Embryonic facial prominence (tissue), 1 donor: ENCODE measurements around the gene ACKR3.

Source experiments
- DNase-seq: peaks from one replicate; pipeline ENCODE4 v3.0.0-alpha.2; 2016; ENCODE audit errors: extremely low spot score

ACKR3 gene

GRCh38 chr2:236568922-236569572 lies 578 bp upstream of the ACKR3 start:
- no peak for DNase-seq

- DNase-seq: no peak
These were observed 650 bp downstream of the ACKR3 start for GRCh38 chr2:236570081-236570868.

- DNase-seq: no peak
These were observed 1.5 kb downstream of the ACKR3 start for GRCh38 chr2:236571145-236571544.

- no peak for DNase-seq
These were observed 2.9 kb downstream of the ACKR3 start for GRCh38 chr2:236572482-236572881.

- no peak for DNase-seq
These were observed 3.7 kb downstream of the ACKR3 start for GRCh38 chr2:236573066-236573929.

GRCh38 chr2:236574000-236574399 lies 4.4 kb downstream of the ACKR3 start:
- DNase-seq: no peak

GRCh38 chr2:236574424-236575145 lies 5.0 kb downstream of the ACKR3 start:
- DNase-seq: no peak

- no peak for DNase-seq
These were observed 5.9 kb downstream of the ACKR3 start for GRCh38 chr2:236575510-236575909.

GRCh38 chr2:236576087-236576486 lies 6.5 kb downstream of the ACKR3 start:
- DNase-seq: peak; percentile 29

GRCh38 chr2:236576953-236577352 lies 7.3 kb downstream of the ACKR3 start:
- DNase-seq: no peak

GRCh38 chr2:236577481-236578410 lies 8.1 kb downstream of the ACKR3 start:
- DNase-seq: no peak

GRCh38 chr2:236578411-236578846 lies 8.8 kb downstream of the ACKR3 start:
- DNase-seq: no peak

- DNase-seq: no peak
These were observed 9.6 kb downstream of the ACKR3 start for GRCh38 chr2:236579048-236579745.

GRCh38 chr2:236579746-236580315 lies 10.2 kb downstream of the ACKR3 start:
- DNase-seq: no peak

GRCh38 chr2:236580746-236581355 lies 11.2 kb downstream of the ACKR3 start:
- no peak for DNase-seq

- DNase-seq: no peak
These were observed 11.9 kb downstream of the ACKR3 start for GRCh38 chr2:236581546-236581945.

- no peak for DNase-seq
These were observed 13.3 kb downstream of the ACKR3 start for GRCh38 chr2:236582968-236583367.

GRCh38 chr2:236583621-236584203 lies 14.1 kb downstream of the ACKR3 start:
- no peak for DNase-seq
